Stimulated activated CD8-positive, alpha-beta memory T cell treated with anti-CD3 and anti-CD28 coated beads, Interleukin-7, amount 100 ng/mL, for 48 hours (primary cell): ENCODE measurements around the gene GARRE1.
"Not testable (repeated sequence)": the region's sequence is repeated elsewhere in the genome, so short reads cannot be mapped to it uniquely, and the experiment has no call there.

Experiments used
- DNase-seq, 2 donors: peaks; one replicate each; pipeline ENCODE4 v3.0.0-alpha.2; 2020; ENCODE audit warnings: low read depth in 1 of 2; ENCODE audit errors: extremely low read depth in 1 of 2

The GARRE1 gene

GRCh38 chr19:34256835-34257558 lies 2.6 kb downstream of the GARRE1 start:
- no peak for DNase-seq

DNA sequence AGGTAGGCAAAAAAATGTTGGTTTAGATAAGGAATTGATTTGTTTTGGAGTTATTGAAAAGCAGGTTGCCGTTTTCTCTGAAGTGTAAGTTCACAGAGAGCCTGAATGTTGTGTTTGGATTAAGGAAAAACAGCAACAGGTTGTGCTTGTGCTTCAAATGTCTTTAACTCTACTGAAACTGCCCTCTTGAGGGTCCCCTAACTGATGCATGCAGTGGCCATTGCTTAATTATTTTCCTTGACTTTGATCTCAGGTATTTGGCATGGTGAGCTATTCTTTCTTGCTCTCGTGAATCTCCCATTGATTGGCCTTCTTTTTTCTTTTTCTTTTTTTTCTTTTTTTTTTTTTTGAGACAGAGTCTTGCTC lies 3.2 kb downstream of the GARRE1 start:
- DNase-seq, result no peak

GRCh38 chr19:34259367-34260095 lies 5.2 kb downstream of the GARRE1 start:
- DNase-seq, result no peak

DNA sequence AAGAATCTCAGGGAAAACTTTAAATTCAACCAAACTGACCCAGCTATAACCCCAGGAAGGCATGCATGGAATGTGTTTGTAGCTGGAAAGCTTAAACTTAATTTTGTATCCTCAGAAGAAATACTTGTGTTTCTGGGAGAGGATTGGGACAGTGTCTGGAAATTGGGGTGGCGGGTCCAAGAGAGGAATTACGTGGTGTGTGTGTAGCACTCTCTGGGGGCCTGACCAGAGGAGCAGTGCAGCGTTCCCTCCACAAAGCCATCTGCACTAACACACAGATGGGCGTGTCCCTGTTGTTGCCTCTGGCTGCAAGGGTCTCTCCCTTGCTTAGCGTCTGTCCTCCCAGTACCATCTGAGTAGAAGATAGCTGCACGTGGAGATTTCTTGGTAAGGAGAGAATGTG lies 6.4 kb downstream of the GARRE1 start:
- no peak for DNase-seq

- no peak for DNase-seq
These were observed 7.2 kb downstream of the GARRE1 start for GRCh38 chr19:34261334-34262109.

- no peak for DNase-seq
These were observed 9.4 kb downstream of the GARRE1 start for GRCh38 chr19:34263745-34264237.

- DNase-seq, result no peak
These were observed 10.9 kb downstream of the GARRE1 start for GRCh38 chr19:34265221-34265650.

- no peak for DNase-seq
These were observed 14.7 kb downstream of the GARRE1 start for GRCh38 chr19:34269081-34269480.

DNA sequence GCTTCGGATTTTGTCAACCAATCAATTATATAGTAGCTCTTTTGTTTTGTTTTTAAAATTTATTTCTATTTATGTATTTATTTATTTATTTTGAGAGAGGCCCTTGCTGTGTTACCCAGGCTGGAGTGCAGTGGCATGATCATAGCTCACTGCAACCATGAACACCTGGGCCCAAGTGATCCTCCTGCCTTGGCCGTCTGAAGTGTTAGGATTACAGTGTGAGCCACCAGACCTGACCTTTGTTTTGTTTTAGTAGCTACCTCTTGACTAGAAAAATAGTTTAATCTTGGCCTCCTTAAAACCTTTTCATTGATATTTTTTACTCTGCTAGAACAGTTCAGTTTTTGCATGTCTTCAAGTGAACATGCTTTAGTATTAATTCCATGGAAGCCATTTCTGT lies 15.1 kb downstream of the GARRE1 start:
- DNase-seq, result no peak

DNA sequence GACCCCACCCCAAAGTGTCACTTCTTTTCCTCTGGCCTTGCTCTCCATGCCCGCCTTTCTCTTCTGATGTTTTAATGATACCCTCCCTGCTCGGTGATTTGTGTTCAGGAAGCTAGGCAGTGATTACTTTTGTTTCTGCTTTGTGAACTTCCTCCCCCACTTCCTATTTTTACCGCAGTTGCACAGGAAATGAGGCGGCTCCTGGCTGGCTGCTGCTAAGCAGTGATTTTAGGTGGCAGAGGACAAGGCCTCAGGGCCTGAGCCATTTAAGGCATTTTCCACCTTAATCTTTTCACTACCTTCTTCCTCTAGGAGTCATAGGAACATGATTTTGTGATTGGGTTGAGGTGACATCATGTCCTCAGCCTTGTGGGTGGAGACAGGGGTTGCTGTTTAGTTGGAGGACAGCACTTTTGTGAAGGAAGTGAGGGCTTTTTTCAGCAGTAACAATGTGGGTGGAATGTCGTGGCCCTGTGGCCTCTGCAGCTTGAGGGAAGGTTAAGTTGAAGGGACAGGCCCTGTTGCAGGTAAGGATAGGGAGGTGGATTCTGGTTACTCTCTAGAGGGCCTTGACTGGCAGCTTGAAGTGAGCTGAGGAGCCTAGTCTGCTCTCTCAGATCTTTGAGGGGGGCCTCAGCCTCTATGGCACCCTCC lies 15.7 kb downstream of the GARRE1 start:
- DNase-seq, result peak; percentile 30 to 53

DNA sequence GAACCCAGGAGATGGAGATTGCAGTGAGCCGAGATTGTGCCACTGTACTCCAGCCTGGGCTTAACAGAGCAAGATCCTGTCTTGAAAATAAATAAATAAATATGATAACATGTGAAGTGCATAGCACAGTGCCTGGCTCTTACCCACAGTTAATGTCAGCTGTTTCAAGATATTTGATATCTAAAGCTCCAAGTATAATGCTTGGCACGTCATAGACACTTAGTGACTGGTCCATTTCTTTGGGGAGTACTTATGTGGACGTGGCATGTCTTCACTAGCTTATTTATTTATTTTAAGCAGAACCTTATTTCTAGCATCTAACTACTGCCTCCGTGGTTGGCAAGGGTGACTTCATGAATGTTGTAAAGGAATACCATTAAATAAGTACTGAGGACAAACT lies 18.8 kb downstream of the GARRE1 start:
- DNase-seq, result no peak

- no peak for DNase-seq
These were observed 20.0 kb downstream of the GARRE1 start for GRCh38 chr19:34274284-34274826.

DNA sequence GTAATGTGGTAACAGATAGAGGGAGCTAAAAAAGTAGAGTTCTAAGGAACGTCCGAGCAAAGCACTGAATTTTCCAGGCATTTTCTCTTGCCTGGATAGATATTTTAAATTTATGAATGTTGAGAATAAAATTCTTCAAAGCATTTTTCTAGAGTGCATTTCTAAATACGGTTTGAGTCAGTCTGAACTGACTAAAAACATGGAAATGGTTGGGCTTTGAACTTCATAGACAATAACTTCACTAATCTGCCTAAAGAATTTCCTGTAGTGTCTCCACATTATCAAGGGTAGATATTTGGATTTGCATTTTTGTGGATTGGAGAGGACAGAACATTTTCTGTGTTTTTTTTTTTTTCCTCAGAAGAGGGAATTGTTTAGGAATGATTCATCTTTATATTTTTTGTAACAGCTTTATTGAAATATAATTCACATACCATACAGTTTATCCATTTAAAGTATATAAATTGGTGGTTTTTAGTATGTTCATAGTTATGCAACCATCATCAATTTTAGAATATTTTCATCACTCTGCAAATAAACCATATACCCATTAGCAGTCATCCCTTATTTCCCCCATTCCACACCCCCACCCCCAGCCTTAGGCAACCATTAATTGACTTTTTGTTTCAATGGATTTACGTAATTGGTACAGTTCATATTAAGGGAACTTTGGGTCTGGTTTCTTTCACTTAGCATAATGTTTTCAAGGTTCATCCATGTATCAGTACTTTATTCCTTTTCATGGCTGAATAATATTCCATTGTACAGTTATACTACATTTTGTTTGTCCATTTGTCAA lies 20.7 kb downstream of the GARRE1 start:
- no peak for DNase-seq

- no peak for DNase-seq
These were observed 21.4 kb downstream of the GARRE1 start for GRCh38 chr19:34275705-34276104.

DNA sequence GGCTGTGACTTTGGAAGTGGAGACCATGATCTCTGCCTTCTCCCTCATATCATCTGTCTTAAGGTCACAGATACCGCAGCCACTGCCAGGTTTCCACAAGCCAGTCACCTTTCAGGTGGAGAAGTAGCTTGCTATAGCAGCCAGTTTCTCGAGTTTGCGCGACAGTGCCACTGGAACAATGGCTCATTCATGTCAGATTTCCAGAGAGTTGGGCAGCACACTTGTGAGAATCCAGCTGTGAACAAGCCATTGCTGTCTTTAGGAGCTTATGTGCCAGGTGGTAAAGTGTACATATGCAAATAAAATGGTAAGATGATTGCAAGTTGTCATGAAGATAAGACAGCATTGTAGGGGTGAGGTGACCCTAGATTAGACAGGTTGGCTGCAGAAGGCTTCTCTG lies 22.3 kb downstream of the GARRE1 start:
- DNase-seq, result no peak

GRCh38 chr19:34277244-34277643 lies 22.9 kb downstream of the GARRE1 start:
- DNase-seq, result no peak

GRCh38 chr19:34278783-34279182 lies 24.4 kb downstream of the GARRE1 start:
- DNase-seq, result no peak

DNA sequence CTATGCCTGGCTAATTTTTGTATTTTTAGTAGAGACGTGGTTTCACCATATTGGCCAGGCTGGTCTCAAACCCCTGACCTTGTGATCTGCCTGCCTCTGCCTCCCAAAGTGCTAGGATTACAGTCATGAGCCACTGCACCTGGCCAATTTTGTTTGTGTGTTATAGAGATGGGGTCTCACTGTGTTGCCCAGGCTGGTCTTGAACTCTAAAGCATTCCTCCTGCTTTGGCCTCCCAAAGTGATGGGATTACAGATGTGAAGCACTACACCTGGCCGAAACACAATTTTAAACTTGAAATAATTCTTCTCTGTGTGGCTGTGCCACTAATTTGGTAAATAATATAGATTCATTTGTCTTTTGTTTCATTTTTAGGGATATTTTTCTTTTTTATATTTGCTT lies 27.1 kb downstream of the GARRE1 start:
- not testable (repeated sequence) for DNase-seq

DNA sequence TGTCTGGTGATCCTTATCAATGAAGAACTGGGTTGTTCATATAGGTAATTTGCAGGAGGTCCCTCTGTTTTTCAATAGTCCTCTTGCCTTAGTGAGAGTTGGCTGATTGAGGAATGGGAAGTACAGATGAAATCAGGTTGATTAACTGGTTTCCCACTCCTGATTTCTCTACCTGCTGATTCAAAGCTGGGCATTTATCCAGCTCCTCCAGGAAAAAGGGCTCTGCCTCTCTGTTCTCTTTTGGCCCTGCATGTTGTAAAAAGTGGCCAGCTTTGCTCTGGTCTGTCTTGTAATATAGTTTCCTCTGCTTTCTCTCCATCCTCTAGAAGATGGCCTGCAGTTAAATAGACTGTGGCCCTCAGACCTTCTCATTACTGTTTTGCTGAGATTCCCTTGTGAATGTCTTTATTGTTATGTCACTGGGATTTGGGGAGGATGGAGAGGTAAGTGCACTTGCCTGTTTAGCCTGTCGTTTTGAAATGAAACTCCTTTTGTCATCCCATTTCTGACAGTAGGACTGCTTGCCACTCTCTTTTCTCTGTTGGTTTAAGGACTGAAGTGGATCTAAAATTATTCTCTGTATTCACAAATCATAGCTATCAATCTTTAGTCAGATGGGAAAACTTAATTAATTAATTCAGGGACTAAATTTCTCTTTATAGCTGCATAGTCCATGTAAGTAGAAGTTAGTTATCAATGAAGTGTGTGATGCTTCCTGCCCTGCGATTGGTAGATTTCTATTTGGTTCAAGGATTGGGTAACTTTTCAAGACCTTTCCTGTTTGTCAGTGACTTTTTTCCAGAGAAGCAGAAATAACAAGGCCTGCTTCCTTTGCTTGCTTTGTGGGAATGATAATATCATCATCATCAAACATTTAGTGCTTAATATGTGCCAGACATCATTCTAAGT lies 28.5 kb downstream of the GARRE1 start:
- no peak for DNase-seq
